ENCODE data around the gene PANK4.

Gene PANK4

DNA sequence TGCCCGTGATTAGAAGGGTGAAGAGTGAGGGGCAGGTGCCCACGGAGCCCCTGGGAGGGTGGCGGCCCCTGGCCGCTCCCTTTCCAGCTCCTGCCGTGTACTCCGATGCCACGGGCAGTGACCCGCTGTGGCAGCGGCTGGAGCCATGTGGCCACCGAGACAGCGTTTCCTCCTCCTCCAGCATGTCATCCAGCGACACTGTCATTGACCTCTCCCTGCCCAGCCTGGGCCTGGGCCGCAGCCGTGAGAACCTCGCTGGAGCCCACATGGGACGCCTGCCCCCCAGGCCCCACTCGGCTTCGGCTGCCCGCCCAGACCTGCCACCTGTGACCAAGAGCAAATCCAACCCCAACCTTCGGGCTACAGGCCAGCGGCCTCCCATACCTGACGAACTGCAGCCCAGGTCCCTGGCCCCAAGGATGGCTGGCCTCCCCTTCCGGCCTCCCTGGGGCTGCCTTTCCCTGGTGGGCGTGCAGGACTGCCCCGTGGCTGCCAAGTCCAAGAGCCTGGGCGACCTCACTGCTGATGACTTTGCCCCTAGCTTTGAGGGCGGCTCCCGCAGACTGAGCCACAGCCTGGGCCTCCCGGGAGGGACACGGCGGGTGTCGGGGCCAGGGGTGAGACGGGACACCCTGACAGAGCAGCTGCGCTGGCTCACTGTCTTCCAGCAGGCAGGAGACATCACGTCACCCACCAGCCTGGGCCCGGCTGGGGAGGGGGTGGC lies 22.0 kb downstream of the PANK4 start:
- TF ChIP-seq, protein P1, sequence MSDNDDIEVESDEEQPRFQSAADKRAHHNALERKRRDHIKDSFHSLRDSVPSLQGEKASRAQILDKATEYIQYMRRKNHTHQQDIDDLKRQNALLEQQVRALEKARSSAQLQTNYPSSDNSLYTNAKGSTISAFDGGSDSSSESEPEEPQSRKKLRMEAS (IDR thresholded peaks at IDR 0.05), result no peak
- no peak for TF ChIP-seq CREB1 (IDR thresholded peaks at IDR 0.05; ENCODE audit: low read depth)
- no peak for TF ChIP-seq TAF1 (IDR thresholded peaks at IDR 0.05; ENCODE audit: low read depth)
- no peak for TF ChIP-seq CEBPB (IDR thresholded peaks at IDR 0.05)

DNA sequence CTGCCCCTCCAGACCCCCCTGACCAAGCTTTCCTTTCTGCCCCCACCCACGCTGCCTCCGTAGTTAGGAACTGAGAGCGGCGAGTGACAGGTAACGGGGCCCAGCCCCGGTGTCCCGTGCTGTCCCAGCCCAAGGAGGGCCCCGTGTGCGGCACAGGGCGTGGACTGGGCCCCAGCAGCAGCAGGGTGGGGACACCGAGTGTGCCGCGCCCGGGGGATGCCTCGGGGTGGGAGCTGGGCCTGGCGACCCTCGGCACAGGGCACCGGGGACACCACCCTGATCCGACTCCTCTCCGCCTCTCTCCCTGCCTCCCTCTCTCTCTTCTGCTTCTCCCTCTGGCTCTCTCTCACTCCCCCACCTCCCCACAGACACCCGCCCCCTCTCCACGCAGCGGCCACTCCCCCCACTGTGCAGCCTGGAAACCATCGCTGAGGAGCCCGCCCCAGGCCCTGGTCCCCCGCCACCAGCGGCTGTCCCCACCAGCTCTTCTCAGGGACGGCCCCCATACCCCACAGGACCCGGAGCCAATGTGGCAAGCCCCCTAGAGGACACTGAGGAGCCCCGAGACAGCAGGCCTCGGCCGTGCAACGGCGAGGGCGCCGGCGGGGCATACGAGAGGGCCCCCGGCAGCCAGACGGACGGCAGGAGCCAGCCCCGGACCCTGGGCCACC lies 22.7 kb downstream of the PANK4 start:
- TF ChIP-seq, protein P1 (IDR thresholded peaks at IDR 0.05), result no peak
- TF ChIP-seq CREB1 (IDR thresholded peaks at IDR 0.05; ENCODE audit: low read depth) (no peak), NFIC (IDR thresholded peaks at IDR 0.05) (no peak), RAD21 (IDR thresholded peaks at IDR 0.05; ENCODE audit: low read depth) (no peak), TAF1 (IDR thresholded peaks at IDR 0.05; ENCODE audit: low read depth) (no peak), EGR1 (IDR thresholded peaks at IDR 0.05) (no peak), TCF12 (IDR thresholded peaks at IDR 0.05; ENCODE audit: low read depth) (no peak), YY1 (IDR thresholded peaks at IDR 0.05; ENCODE audit: low read depth) (no peak), ZBTB7A (IDR thresholded peaks at IDR 0.05; ENCODE audit: low read depth) (no peak), TEAD4 (IDR thresholded peaks at IDR 0.05) (no peak), FOXM1 (IDR thresholded peaks at IDR 0.05; ENCODE audit: borderline replicate concordance, low read depth) (no peak), CEBPB (IDR thresholded peaks at IDR 0.05) (no peak), EP300 (IDR thresholded peaks at IDR 0.05; ENCODE audit: borderline replicate concordance) (no peak)
- TF ChIP-seq, protein P2, sequence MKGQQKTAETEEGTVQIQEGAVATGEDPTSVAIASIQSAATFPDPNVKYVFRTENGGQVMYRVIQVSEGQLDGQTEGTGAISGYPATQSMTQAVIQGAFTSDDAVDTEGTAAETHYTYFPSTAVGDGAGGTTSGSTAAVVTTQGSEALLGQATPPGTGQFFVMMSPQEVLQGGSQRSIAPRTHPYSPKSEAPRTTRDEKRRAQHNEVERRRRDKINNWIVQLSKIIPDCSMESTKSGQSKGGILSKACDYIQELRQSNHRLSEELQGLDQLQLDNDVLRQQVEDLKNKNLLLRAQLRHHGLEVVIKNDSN (IDR thresholded peaks at IDR 0.05), result no peak
- TF ChIP-seq, protein P3, sequence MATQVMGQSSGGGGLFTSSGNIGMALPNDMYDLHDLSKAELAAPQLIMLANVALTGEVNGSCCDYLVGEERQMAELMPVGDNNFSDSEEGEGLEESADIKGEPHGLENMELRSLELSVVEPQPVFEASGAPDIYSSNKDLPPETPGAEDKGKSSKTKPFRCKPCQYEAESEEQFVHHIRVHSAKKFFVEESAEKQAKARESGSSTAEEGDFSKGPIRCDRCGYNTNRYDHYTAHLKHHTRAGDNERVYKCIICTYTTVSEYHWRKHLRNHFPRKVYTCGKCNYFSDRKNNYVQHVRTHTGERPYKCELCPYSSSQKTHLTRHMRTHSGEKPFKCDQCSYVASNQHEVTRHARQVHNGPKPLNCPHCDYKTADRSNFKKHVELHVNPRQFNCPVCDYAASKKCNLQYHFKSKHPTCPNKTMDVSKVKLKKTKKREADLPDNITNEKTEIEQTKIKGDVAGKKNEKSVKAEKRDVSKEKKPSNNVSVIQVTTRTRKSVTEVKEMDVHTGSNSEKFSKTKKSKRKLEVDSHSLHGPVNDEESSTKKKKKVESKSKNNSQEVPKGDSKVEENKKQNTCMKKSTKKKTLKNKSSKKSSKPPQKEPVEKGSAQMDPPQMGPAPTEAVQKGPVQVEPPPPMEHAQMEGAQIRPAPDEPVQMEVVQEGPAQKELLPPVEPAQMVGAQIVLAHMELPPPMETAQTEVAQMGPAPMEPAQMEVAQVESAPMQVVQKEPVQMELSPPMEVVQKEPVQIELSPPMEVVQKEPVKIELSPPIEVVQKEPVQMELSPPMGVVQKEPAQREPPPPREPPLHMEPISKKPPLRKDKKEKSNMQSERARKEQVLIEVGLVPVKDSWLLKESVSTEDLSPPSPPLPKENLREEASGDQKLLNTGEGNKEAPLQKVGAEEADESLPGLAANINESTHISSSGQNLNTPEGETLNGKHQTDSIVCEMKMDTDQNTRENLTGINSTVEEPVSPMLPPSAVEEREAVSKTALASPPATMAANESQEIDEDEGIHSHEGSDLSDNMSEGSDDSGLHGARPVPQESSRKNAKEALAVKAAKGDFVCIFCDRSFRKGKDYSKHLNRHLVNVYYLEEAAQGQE (IDR thresholded peaks at IDR 0.05; ENCODE audit: low read depth), result no peak

DNA sequence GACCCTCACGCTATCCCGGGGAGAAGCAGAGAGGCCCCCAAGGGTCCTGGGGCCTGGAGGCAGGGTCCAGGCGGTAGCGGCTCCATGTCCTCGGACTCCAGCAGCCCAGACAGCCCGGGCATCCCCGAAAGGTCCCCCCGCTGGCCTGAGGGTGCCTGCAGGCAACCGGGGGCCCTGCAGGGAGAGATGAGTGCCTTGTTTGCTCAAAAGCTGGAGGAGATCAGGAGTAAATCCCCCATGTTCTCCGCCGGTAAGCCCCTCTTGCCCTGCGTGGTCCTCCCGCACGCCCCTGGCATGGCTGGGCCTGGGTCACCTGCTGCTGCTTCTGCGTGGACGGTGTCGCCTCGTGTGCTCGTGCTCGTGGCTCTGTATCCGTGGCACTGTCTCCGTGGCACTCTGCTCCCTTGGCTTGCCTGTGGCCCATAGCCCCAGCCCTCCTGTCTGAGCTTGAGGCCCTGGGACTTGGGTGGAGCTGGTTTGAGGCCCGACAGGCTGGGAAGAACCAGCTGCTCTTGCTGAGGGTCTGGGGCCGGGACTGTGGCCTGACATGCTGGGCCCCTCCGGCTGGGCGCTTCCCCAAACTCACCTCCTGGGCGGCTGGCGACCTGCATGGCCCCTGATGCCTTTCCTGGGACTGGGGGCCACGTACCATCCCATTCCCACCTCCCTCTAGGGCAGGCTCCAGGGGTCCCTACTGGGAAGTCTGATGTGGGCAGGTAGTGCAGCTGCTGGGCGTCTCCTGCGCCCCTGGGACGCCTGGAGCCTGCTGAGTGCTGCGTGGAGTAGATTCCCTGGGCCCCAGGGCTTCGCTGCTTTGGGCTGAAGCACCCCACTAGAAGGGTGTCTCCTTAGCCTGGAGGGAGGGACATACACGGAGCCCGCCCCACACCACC lies 23.5 kb downstream of the PANK4 start:
- TF ChIP-seq, protein P2 (IDR thresholded peaks at IDR 0.05), result no peak
- TF ChIP-seq RAD21 (IDR thresholded peaks at IDR 0.05; ENCODE audit: low read depth) (no peak), EGR1 (IDR thresholded peaks at IDR 0.05) (no peak), TCF12 (IDR thresholded peaks at IDR 0.05; ENCODE audit: low read depth) (no peak), CEBPB (IDR thresholded peaks at IDR 0.05) (no peak), YY1 (IDR thresholded peaks at IDR 0.05; ENCODE audit: low read depth) (no peak), NFIC (IDR thresholded peaks at IDR 0.05) (no peak), FOXM1 (IDR thresholded peaks at IDR 0.05; ENCODE audit: borderline replicate concordance, low read depth) (no peak), TEAD4 (IDR thresholded peaks at IDR 0.05) (no peak), CREB1 (IDR thresholded peaks at IDR 0.05; ENCODE audit: low read depth) (no peak), ZBTB7A (IDR thresholded peaks at IDR 0.05; ENCODE audit: low read depth) (no peak), TAF1 (IDR thresholded peaks at IDR 0.05; ENCODE audit: low read depth) (no peak)
- TF ChIP-seq, protein P3 (IDR thresholded peaks at IDR 0.05; ENCODE audit: low read depth), result no peak

DNA sequence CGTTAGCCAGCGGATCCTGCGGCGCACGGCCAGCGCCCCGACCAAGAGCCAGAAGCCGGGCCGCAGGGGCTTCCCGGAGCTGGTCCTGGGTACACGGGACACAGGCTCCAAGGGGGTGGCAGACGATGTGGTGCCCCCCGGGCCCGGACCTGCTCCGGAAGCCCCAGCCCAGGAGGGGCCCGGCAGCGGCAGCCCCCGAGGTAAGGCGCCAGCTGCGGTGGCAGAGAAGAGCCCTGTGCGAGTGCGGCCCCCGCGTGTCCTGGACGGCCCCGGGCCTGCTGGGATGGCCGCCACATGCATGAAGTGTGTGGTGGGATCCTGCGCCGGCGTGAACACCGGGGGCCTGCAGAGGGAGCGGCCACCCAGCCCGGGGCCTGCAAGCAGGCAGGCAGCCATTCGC lies 24.2 kb downstream of the PANK4 start:
- no peak for TF ChIP-seq EP300 (IDR thresholded peaks at IDR 0.05; ENCODE audit: borderline replicate concordance)
- no peak for TF ChIP-seq TEAD4 (IDR thresholded peaks at IDR 0.05)
- TF ChIP-seq FOXM1 (IDR thresholded peaks at IDR 0.05; ENCODE audit: borderline replicate concordance, low read depth), result no peak
- no peak for TF ChIP-seq ZBTB7A (IDR thresholded peaks at IDR 0.05; ENCODE audit: low read depth)
- TF ChIP-seq TAF1 (IDR thresholded peaks at IDR 0.05; ENCODE audit: low read depth), result no peak
- no peak for TF ChIP-seq EGR1 (IDR thresholded peaks at IDR 0.05)
- TF ChIP-seq CEBPB (IDR thresholded peaks at IDR 0.05), result no peak
- TF ChIP-seq, protein P1 (IDR thresholded peaks at IDR 0.05), result no peak
- no peak for TF ChIP-seq CREB1 (IDR thresholded peaks at IDR 0.05; ENCODE audit: low read depth)
- TF ChIP-seq NFIC (IDR thresholded peaks at IDR 0.05), result no peak

DNA sequence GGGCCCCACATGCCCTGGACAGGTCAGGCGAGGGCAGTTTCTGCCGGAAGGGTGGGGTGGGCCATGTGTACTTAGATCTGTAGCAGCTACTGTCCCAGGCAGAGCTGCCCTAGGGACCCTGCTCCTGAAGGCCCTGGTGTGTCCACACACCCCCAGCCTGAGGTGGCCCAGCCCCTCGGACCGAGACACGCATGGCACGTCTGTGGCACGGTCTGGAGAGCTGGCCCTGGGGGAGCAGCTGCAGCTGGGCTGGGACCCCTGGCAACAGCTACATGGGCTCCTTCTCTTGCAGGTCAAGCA lies 24.6 kb downstream of the PANK4 start:
- no peak for TF ChIP-seq CEBPB (IDR thresholded peaks at IDR 0.05)
- TF ChIP-seq ZBTB7A (IDR thresholded peaks at IDR 0.05; ENCODE audit: low read depth), result no peak
- no peak for TF ChIP-seq EP300 (IDR thresholded peaks at IDR 0.05; ENCODE audit: borderline replicate concordance)
- TF ChIP-seq, protein P2 (IDR thresholded peaks at IDR 0.05), result no peak
- no peak for TF ChIP-seq NFIC (IDR thresholded peaks at IDR 0.05)
- TF ChIP-seq TEAD4 (IDR thresholded peaks at IDR 0.05), result no peak
- no peak for TF ChIP-seq YY1 (IDR thresholded peaks at IDR 0.05; ENCODE audit: low read depth)
- TF ChIP-seq, protein P3 (IDR thresholded peaks at IDR 0.05; ENCODE audit: low read depth), result no peak
- TF ChIP-seq CREB1 (IDR thresholded peaks at IDR 0.05; ENCODE audit: low read depth), result no peak
- no peak for TF ChIP-seq TCF12 (IDR thresholded peaks at IDR 0.05; ENCODE audit: low read depth)
- TF ChIP-seq RAD21 (IDR thresholded peaks at IDR 0.05; ENCODE audit: low read depth), result no peak
- TF ChIP-seq, protein P1 (IDR thresholded peaks at IDR 0.05), result no peak
- no peak for TF ChIP-seq TAF1 (IDR thresholded peaks at IDR 0.05; ENCODE audit: low read depth)
- no peak for TF ChIP-seq EGR1 (IDR thresholded peaks at IDR 0.05)
- TF ChIP-seq FOXM1 (IDR thresholded peaks at IDR 0.05; ENCODE audit: borderline replicate concordance, low read depth), result no peak
